ENCODE data around the gene IKBKG.
"Not testable (repeated sequence)": the region's sequence is repeated elsewhere in the genome, so short reads cannot be mapped to it uniquely, and the experiment has no call there.

The IKBKG gene

GRCh38 chrX:154558896-154559295, 11.5 kb downstream of the IKBKG start:
- not testable (repeated sequence) for DNase-seq

DNA sequence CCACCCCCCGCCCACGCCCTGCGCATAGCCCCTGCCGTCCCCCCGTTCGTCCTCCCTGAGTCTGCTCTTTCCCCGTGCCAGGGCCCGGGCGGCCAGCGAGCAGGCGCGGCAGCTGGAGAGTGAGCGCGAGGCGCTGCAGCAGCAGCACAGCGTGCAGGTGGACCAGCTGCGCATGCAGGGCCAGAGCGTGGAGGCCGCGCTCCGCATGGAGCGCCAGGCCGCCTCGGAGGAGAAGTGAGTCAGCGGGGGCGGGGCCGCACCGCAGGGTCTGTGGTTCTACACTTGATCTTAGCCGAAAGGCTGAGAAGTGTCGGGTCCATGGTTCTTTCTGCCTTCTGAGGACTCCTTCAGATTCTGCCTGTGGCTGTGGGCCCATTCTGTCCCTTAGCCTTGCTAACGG, 12.9 kb downstream of the IKBKG start:
- not testable (repeated sequence) for DNase-seq

GRCh38 chrX:154562295-154562694, 14.9 kb downstream of the IKBKG start:
- DNase-seq = not testable (repeated sequence)

- DNase-seq = not testable (repeated sequence)
Measured at GRCh38 chrX:154570361-154570760, 22.9 kb downstream of the IKBKG start.

DNA sequence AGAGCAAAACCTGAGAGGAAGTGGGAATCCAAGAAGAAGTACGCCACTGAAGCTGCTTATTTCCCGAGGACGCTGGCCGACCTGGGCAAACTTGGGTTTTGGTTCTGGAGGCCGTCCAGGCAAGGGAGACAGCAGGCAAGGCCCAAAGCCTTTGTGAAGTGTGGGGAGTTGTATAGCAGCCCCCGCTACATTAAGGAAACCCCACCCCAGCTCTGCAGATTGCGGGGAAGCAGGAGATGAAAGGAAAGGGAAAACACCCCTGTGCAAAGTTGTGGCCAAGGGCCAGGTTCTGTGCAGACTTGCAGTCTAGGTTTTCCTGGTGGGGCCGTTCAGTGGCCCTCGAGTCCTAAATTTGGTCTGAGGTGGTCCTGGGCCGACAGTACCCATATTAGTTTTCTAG, 25.6 kb downstream of the IKBKG start:
- DNase-seq = not testable (repeated sequence)

DNA sequence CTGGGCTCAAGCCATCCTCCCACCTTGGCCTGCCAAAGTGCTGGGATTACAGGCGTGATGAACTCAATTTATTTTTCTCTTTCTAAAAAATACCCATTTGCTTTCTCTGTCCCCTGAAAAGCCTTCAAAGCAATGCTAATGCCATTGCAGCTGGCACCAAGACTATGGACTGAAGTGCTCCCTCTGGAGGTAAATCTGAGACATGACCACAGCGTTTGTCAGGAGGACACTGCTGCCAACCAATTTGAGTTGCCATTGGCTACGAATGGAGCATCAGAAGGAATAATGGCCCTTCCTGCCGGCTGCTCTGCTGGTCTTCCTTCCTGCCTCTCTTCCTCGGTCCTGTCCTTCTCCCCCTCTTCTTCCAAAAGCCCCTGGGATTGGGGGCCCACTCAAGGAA, 27.7 kb downstream of the IKBKG start:
- not testable (repeated sequence) for DNase-seq

GRCh38 chrX:154582994-154583393, 35.6 kb downstream of the IKBKG start:
- not testable (repeated sequence) for DNase-seq

DNA sequence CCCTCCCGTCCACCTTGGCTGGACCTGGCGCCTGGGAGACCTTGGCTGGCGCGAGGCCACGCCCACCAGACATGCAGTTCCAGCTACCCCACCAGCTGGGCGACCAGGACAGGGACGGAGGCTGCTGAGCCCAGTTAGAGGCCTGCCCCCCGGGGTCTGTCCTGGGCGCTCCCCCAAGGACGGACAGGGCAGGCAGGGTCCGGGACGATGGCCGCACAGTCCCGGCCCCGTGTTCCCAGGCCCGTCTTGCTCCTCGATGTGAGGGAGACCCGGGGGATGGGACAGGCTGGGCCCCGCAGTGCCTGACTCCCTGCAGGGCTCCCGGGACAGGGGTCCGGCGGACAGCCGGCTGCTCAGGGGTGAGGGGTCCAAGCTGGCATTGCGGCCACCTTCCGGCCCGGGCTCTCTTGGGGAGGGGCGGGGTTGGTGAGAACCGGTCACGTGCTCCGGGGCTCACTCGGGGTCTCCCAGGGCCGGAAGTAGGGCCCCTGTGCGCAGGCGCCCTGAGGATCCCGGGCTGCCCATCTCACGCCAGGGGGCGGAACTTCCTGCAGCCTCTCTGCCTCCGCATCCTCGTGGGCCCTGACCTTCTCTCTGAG, 37.3 kb downstream of the IKBKG start, which contains the start of gene CTAG1A:
Gene CTAG1A (plus strand): TSS at position 549 of the 599 bp plus-strand sequence. CDS start 74 bp downstream, outside the sequence.
- DNase-seq = not testable (repeated sequence)

DNA sequence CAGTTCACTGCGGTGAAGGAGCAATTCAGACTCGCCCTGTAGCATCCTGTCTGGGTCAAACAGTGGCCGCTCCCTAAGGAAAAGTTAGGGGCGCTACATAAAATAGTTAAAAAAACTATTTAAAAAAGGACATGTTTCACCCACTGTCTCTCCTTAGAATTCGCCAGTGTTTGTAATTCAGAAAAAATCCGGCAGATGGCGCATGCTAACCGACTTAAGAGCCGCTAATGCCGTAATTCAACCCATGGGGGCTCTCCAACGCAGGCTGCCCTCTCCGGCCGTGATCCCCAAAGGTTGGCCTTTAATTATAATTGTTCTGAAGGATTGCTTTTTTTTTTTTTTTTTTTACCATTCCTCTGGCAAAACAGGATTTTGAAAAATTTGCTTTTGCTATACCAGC, 43.0 kb downstream of the IKBKG start:
- not testable (repeated sequence) for DNase-seq

GRCh38 chrX:154592505-154592904, 45.1 kb downstream of the IKBKG start:
- no peak for DNase-seq

- no peak for DNase-seq
Measured at GRCh38 chrX:154593201-154593600, 45.8 kb downstream of the IKBKG start.

- no peak for DNase-seq
Measured at GRCh38 chrX:154594491-154594890, 47.1 kb downstream of the IKBKG start.

- no peak for DNase-seq
Measured at GRCh38 chrX:154595559-154596249, 48.3 kb downstream of the IKBKG start.

DNA sequence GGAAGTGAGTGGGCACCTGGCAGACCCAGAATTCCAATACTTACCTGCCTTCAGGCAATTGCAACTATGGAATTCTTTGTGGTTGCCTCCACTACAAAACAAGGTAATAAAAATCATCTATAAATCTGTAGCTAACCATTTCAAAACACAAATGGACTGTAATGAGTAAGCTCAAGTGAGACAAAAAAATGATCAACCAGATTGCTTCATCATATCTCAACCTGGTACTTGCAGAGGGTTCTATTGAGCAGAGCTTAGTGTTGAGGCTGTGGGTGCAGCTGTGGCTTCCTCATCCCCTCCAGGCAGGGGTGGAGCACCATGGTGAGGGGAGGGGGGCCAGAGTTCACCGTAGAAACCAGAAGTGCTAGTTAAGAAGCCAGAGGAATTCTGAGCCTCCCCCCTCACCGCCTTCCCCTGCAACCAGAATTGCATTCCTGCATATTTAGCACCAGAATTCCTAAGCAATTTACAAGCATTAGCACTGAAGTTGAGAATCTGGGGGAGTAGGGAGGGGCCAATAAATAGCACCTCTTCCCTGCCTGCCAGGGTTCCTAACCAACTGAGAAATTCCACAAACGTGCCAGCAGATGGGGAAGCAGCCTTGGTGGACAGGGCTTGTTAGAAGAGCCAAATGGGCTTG, 49.0 kb downstream of the IKBKG start:
- peak; percentile 91 for DNase-seq

DNA sequence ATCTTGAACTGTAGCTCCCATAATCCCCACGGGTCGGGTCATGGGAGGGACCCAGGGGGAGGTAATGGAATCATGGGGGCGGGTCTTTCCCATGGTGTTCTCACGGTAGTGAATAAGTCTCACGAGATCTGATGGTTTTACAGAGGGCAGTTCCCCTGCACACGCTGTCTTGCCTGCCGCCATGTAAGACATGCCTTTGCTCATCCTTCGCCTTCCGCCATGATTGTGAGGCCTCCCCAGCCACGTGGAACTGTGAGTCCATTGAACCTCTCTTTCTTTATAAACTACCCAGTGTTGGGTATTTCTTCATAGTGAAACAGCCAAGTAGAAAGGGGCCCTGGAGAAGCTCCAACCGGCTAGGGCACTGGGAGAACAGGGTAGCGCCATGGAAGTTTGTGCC, 49.8 kb downstream of the IKBKG start:
- no peak for DNase-seq

DNA sequence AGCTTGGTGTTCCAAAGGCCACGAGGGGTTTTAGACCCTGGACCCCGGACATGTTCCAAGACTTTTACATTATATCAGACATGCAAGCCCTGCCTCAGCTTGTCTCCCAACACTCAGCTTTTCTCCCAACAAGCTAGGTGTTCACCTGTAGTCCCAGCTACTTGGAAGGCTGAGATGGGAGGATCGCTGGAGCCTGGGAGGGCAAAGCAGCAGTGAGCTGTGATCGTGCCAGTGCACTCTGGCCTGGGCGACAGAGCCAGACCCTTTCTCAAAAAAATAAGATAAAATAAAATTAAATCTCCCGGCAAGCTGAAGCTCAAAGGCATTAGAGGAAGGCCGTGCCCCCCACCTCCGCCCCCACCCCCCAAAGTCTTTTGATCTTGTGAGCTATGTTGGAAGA, 51.2 kb downstream of the IKBKG start:
- no peak for DNase-seq

- DNase-seq = no peak
Measured at GRCh38 chrX:154599531-154599930, 52.1 kb downstream of the IKBKG start.

DNA sequence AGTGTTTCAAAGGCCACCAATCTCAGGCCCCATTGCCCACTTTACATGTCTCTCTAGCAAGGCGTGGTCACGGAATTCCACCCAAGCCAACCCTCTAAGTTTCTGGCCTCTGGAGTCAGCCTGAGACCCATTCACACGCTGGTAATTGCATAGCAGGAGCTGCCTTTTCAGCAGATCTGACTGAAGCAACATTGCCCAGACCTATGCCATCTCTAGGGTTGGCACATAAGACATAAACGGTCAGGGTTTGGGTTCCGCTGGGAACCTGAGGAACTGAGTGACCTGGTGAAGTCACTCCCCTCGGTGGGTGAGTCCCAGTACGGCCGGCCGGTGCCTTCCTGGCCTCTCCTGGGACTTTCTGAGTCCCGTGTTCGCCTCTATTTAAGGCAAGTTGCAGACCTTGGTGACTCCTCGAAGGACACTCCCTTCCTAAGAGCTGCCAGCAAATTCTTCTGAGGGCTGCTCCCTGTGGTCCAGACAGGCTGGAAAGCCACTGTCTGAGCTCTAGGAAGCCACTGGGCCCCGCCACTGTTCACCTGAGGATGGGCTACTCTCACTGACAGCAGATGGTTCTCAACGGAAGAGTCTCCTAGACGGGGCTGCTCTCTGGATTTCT, 53.4 kb downstream of the IKBKG start:
- peak; percentile 60 for DNase-seq

DNA sequence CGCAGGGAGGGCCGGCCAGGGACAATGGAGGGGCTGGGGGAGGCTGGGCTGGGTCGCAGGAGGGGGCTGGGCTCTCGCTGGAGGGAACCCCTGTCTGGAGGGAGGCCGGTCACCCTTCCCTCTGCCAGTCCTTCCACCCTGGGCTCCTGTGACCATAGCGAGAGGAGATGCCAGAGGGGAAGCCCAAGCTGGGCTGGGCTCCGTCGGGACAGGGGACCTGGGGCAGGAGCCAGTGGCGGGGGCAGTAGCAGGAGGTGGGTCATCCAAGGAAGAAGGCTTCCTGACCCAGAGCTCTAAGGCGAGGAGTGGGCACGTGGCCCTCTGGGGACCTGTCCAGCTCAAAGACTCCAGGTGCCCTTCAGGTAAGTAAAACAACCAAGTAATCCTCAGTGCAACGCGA, 54.8 kb downstream of the IKBKG start:
- DNase-seq = no peak

GRCh38 chrX:154602766-154603437, 55.5 kb downstream of the IKBKG start:
- no peak for DNase-seq

DNA sequence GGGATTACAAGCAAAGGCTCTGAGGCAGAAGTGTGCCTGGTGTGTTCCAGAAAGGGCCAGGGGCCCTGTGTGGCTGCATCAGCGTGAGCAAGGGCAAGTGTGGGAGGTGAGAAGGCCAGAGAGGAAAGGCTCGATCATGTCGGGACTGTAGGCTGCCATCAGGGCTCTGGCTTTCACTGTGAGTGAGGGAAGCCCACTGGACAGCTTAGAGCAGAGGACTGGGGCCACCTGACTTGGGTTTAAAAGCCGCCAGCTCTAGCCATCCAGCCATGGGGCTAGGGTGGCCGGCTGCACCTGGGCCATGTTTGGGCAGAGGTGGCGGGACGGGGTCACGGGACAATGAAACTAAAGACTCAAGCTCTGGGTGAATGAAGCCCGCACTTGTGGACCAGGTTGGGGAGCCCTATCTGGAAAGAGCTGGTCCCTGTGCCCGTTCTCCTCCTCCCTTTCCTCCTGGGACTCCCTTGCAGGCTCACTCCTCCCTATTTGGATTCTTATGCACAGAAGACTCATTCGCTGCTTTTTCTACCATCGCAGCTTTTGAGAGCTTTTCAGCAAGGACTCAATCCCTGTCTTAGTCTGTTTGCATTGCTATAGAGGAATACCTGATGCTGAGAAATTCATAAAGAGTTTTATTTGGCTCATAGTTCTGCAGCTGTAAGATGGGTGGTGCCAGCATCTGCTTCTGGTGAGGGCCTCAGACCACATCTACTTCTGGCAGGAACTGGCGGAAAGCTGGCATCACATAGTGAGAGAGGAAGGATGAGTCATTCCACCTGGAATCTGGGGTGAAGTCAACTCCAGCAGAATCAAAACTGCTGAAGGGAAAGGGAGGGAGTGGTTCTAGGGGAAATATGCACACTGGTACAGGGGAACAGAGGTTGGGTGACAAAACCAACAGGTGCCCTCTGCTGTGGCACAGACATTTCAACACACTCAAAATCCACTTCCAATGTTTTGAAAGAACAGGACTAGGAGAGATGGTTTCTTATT, 56.3 kb downstream of the IKBKG start:
- DNase-seq = peak; percentile 56

Data from fibroblast of skin of abdomen (primary cell).